ENCODE measurements around the gene PRR29. TPM values are rescaled to one million over a fixed set of nuclear protein-coding genes. Genes with fewer than 3 reads are reported as not detected.
"Not testable (repeated sequence)": the region's sequence is repeated elsewhere in the genome, so short reads cannot be mapped to it uniquely, and the experiment has no call there.

PRR29 gene
- total RNA-seq, 1 experiment from 2014 or later: 0.10 TPM

DNA sequence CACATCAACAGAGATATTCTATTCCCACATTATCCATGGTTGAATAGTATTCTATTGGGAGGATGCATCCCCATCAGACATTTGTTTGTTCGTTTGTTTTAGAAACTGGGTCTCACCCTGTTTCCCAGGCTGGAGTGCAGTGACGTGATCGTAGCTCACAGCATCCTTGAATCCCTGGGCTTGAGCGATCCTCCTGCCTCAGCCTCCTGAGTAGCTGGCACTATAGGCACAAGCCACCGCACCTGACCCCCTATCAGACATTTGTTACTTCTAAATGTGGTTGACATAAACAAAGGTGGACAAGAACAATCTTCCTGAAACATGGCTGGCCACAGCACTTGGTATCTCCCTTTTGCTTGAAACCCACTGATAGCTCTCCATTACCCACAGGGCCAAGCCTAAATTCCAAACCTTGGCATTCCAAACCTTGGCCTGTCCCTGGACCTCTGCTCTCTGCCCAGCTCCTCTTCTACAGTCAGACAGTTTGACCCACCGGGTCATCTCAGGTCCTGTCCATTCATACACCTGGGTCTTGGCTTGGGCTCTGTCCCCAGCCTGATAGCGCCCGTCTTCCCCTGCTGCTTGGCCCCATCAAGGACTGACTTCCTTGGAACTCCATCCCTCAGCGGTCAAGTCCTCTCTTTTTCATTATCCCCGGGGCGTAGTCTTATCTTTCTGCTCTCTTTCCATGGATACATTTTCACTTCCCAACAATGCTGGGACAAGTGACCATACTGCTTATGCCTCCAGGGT lies 1.5 kb upstream of the PRR29 start:
- DNase-seq (ENCODE audit: low spot score): no peak

DNA sequence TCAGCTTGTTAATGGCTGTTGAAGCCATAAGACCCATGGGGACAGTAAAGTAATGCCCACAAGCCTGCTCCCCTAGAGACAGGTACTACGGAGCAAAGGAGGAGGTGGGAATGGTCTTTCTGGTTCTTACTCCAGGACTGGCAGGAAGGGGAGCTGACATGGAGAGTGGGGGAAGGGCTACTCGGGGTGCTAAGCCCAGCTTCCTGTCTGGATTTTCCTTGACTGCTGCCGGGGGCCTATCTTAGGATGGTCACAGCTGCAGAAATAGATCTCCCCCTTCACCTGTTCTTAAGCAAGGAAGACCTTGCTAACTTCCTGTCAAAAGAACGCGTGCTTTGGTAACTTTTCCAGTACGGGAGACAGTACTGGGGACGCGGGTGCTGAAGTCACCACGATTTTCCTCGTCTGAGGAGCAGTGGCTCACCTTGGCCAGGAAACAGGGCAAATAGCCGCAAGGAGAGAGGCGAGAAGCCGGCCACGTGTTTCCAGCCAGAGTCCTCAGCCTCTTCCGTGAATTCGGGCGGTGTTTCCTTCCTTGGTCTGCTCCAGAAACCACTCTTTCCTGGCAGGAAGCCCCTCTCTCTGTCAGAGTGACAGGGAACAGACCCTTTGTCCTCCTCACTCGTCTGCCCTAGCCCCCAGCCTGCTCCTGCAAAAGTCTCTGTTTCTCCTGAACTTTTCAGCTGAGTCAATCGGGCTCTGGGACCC lies 656 bp upstream of the PRR29 start:
- DNase-seq (ENCODE audit: low spot score): no peak

DNA sequence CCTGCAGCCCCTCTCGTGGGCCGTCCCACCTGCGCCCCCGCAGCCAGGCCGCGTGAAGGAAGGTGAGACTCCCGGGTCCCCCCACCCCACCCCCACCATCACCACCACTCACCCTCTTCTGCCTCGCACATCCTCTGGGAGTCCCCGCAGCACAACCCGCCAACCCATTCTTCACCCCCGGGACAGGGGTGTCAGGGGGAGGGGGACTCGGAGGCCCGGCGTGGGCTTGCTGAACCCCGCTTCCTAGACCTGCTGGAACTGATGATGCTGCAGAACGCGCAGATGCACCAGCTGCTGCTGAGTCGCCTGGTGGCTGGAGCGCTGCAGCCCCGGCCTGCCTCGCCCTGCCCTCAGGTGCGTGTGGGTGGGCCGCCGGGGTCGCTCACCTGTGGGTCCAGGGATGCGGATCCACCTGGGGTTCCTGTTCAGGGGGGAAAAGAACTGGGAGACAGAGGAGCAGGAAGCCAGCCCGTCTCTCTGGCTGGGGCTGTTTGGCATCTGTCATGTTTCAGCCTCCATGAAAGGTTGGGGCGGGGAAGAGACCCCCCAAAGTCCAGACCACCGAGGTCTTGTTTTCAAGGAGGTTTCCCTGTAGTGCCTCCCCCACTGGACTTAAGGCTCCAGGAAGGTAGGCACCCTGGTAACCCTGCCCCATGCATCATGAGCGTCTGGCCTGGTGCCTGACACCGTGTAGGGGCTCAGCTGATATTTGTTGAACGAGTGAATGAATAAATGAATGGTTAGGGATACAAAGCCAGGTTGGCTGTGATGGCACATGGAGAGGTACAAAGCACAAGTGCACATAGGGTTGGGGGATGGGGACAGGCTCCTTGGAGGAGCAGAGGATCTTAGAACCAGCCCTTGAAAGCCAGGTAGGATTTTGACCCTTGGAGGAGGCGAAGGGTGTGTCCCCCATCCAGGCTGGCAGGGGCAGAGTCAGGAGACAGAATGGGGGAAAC lies 849 bp downstream of the PRR29 start:
- DNase-seq (ENCODE audit: low spot score): no peak

DNA sequence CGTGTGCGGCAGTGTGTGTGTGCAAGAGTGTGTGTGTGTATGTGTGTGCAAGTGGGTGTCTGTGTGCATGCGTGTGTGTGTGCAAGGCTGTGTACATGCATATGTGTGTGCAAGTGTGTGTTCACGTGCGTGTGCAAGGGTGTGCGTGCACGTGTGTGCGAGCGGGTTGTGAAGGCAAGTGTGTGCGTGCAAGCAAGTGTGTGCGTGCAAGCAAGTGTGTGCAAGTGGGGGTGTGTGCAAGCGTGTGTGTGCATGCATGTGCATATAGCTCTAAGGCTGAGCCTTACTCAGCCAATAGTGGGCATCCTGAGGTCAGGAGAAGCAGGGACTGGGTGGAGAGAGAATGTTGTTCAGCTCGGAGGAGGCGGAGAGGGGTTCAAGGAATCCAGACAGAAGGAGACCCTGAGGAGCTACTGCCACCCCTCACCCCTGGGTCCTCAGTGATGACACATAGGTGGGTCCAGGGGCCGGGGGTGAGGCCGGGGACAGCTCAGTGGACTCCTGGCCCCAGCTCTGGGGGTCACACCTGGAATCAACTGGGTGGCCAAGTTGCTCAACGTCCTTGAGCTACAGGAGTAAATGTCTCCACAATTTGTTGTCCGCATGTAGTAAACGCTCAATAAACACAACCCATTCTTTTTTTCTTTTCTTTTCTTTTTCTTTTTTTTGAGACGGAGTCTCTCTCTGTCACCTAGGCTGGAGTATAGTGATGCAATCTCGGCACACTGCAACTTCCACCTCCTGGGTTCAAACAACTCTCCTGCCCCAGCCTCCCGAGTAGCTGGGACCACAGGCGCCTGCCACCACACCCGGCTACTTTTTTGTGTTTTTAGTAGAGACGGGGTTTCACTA lies 1.8 kb downstream of the PRR29 start:
- DNase-seq (ENCODE audit: low spot score): no peak

DNA sequence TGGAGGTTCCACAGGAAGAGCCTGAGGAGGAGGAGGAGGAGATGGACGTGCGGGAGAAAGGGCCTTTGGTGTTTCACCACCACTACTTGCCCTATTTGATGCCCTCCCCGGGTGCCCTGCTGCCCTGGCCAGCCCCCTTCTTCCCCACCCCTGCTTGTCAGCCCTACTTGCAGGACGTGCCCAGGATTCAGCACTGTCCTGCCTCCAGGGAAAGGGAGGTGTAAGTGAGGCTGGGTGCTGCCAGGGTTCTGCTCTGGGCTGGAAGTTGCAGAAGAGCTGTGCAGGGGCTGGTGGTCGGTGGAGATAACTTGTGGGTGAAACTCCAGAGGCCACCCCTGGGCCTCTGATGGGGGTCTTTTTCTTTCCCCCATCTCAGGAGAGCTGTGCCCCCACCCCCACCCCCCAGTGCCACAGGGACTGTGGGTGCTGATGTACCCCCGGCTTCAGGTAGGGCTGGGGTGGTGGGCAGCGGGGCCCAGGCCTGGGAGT lies 3.0 kb downstream of the PRR29 start:
- no peak for DNase-seq (ENCODE audit: low spot score)

DNA sequence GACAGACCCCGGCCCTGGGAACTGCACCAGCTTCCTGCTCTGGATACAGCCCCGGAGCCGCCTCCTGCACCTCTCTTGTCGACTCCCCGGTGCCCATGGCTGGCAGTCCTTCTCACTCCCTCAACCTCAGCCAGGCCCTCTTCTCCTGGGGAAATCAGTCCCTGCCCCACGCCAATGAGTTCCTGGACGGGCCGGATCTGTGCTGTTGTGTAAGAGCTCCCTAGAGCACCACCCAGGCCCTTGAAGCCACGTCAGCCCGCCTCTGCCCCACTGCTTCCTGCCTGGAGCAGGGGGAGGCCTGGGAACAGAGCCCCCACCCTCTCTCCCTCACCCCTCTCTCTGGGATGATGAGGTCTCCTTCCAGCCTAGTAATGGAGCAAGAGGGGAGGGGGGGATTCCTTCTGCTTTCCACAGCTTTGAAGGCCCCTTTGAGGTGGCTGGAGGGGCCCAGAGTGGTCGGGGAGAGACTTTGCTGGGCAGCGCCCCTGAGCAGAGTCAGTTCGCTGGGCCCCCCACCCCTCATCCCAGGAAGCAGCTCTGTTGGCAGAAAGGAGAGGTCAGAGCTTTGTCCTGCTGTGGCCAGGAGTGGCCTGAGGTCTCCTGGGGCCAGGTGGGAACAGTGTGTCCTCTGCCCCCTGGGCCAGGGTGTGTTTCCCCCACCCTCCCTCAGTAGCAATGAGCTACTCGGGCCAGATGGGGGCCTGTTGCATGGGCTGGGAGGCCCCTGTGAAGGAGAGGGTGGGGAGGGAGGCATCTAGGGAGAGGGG lies 3.8 kb downstream of the PRR29 start:
- no peak for DNase-seq (ENCODE audit: low spot score)

DNA sequence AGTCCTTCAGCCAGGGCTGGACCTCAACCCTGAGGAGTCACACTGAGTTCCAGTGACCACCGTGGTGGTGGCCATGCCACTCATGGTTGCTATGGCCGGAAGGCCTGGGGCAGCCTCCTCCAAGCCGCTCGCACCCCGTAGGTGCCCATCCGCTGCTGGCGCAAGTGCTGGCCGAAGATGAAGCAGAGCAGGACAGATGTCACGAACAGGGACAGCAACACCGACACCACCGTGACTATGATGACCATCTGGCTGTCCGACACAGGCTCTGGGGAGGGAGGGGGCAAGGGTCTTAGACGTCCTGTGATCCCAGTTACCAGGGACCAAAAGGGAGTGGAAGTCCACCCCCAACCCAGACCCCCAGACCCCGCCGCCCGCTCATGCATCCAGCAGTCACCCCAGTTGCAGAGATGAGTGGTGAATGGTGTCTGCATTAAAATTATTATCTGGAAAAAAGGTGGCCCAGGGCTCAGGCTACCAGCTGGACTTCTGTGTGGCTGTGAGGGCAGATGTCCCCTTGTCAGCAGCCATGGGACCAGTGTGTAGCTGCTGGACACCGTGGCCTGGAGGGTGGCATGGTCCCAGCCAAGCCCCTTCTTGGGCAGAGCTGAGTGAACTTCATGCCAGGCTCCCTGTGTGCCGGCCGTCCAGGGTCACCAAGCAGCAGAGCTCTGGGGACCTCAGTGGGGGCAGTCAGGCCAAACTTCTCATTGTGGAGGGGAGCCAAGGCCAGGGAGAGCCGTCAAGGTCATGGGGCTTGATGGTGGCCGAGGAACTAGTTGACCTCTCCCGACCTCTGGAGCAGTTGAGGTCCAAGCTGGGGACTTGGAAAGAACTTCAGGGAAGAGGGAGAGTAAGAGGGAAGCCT lies 4.7 kb downstream of the PRR29 start:
- no peak for DNase-seq (ENCODE audit: low spot score)

DNA sequence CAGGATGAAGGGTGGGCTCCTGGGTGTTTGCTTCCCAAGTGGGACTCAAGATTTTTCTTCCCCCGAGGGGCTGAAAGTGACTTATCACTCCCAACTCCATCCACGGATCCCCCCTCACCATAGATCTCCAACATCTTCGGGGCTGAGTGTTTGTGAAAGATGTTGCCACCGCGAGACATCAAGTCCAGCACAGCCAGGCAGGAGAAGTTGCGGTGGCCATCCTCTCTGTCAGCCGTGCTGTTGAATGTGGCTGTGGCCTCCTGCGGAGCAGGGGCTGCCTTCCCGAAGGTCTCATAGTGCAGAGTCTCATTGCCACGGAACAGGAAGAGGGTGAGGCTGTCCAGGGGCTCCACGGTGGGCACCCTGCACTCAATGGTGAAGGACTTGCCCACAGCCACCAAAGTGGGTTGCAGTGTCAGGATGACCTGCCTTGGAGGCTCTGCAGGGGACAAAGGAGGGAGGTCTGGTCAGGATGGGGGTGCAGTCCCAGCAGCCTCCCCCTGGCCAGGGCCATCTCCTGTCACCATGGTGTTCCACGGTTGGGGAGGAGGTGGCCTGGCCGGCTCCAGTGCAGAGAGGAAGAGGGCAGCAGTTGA lies 5.5 kb downstream of the PRR29 start:
- no peak for DNase-seq (ENCODE audit: low spot score)

DNA sequence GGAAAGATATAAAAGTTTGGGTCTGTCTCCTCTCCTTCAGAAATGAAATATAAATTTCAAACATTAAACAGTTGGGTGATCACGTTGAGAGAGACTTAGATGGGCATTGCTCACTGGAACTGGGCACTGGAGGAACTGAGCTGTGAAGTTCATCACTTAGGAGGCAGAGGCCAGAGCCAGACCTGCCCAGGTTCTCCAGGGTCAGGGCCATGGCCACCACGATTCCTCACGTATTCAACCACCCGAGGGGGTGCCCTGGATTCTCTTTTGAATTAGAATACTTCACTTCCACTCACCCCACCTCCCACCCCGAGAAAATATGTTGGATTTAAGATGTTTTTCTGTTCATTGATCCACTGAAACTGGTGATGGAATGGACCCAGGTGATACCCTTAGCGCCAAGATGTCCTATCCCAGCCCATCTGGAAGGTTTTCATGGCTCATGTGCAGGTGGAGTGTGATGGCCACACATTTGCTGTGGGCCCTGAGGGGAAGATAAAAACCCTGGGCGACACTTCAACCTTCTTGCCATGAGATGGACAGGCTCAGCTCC lies 6.1 kb downstream of the PRR29 start:
- DNase-seq (ENCODE audit: low spot score): no peak

DNA sequence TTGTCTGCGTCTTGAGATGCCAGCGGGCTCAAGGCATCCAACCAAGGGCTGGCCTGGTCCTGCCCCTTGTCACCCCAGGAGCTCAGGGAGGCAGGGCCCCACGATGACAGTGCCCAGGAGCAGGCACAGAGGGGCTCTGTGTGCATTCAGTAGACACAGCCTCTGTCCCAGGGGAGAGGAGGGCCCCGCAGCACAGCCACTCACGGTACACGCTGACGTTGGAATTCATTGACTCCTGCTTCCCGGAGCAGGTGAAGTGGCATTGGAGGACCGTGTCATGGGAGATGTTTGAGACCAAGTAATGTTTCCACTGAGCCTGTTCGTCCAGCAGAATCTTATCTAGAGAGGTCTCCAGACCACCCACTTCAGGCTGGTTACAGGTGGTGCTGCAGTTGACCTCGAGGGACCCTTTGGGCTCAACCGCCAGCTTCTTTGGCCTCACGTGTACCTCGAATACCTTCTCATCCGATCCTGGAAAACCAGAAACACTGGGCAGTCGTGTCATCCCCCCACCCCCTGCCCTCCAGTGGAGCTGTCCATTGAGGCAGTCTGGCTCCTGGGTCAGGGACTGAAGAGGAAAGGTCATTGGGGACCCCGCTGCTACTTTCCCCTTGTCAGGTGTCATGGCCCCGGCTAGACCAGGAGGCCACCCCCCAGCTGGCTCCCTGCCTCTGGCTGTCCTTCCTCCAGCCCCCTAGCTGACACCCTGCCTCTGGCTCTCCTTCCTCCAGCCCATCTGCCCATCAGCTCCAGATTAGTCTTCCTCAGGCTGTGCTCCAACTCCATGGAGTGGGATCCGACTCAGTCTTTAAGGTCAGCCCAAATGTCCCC lies 7.0 kb downstream of the PRR29 start:
- no peak for DNase-seq (ENCODE audit: low spot score)

DNA sequence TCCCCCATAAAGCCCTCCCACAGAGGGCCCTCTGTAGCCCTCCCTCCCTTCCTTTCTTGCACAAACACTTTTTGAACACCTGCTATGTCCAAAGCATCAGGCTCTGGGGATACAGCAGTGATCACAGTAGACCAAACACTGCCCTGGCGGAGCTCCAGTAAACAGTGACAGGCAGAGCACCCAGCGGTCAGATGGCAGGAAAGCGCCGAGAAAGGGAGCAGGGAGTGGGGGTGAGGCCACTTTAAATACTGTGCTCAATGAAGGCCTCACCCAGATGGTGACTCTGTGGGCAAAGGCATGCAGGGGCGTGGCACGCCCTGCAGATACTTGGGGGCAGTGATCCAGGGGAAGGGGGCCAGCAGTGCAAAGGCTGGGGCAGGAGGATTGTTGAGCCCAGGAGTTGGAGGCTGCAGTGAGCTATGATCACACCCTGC lies 7.6 kb downstream of the PRR29 start:
- peak; percentile 37 for DNase-seq (ENCODE audit: low spot score)

DNA sequence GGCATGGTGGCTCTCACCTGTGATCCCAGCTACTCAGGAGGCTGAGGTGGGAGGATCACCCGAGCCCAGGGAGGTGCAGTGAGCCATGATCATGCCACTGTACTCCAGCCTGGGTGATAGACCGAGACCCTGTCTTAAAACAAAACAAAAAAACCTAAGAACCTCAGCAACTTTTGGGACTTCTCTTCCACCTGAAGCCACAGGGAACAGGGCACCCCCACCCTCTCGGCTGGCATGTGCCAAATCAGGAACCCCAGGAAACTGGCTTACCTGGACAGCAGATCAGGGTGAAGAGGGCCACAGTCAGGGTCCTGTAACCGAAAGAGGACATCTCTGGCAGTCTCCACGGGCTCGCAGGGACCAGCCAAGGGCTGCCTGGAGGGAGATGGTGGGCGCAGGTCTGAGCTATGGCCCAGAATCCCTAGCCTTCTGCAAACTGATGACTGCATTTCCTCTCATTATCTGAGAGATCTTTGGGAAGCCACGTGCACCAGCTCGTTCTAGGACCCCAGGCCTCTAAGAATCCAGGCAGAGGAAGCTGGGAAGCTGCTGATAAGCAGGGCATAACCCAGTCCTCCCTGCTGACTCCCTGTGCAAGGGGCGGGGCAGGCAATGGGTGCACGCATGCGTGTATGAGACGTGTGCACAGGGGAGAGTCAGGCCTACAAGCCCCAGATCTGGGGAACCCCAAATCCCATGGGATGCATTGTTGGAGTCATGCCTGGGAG lies 8.4 kb downstream of the PRR29 start:
- DNase-seq (ENCODE audit: low spot score): no peak

DNA sequence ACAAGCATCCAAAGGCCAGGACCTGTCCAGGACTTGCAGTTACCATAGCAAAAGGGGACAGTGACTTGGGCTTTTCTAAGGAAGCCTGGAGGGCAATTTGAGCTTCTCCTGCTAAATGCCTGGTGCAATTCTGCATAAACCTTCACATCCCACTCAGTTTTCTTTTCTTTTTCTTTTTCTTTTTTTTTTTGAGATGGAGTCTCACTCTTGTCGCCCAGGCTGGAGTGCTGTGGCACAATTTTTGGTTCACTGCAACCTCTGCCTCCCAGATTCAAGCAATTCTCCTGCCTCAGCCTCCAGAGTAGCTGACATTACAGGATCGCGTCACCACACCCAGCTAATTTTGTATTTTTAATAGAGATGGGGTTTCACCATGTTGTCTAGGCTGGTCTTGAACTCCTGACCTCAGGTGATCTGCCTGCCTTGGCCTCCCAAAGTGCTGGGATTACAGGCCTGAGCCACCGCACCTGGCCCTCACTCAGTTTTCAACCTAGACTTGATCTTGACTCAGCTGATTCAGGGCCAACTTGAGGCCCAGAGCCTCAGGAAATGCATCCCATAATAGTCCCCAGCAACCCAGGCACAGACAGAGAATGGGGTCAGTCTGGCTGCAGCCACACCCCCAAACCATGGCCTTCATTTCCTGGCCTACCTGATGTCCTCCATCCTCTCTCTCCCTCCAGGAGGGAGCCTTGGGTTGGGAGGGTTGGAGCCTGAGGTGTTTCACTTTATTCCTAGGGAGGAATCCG lies 9.1 kb downstream of the PRR29 start:
- not testable (repeated sequence) for DNase-seq (ENCODE audit: low spot score)

DNA sequence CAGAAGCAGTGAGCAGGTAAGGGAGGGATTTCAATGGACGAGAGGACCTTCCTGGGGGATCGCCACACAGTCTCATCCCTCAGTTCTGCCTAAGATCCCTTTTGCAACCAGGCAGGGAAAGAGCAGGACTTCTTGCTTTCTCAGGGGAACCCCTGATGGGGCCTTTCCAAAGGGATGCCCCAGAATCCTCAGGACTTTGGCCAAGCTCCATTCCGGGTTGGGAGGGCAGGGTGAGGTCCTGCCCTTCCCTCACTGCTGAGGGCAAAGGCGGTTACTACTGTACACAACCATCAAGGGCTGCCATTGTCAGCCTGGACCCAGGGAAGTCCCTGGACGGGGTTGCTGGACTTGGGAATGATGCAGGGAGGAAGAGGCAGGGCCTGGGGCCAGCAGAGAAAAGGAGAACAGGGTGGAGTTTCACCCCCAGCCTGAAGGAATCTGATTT lies 9.7 kb downstream of the PRR29 start:
- DNase-seq (ENCODE audit: low spot score): no peak

DNA sequence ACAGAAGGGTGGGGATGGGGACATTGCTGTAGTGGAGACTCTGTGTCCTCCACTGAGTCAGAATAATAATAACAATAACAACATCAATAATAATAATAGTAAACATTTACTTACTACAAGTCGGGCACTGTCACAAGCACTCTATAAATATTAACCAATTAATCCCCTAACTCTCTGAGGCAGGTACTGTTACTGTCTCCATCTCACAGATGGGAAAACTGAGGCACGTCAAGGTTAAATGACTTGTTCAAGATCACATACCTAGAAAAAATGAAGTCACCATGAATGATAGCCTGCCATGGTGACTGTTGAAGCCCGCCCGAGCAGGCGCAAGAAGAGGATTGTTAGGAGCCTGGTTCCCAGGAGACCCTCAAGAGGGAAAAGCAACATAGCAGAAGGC lies 10.2 kb downstream of the PRR29 start:
- no peak for DNase-seq (ENCODE audit: low spot score)

DNA sequence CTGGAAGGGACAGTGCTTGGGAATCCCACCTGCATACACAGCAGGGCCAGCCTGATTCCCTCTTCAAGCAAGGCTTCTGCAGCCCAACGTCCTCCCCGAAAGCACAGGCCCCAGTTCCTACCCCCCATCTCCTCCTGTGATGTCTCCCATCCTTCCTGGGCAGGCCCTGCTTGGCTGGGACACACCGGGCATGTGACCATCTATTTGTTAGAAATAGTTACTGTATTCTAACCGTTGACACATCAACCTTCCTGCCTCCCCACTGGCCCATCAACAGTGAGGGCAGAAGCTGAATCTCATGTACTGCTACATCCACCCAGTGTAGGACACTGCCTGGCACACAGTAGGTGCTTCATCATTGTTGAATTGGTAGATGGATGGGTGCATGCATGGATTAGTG lies 10.7 kb downstream of the PRR29 start:
- no peak for DNase-seq (ENCODE audit: low spot score)
